ENCODE data around the gene ADAMTS14.

DNA sequence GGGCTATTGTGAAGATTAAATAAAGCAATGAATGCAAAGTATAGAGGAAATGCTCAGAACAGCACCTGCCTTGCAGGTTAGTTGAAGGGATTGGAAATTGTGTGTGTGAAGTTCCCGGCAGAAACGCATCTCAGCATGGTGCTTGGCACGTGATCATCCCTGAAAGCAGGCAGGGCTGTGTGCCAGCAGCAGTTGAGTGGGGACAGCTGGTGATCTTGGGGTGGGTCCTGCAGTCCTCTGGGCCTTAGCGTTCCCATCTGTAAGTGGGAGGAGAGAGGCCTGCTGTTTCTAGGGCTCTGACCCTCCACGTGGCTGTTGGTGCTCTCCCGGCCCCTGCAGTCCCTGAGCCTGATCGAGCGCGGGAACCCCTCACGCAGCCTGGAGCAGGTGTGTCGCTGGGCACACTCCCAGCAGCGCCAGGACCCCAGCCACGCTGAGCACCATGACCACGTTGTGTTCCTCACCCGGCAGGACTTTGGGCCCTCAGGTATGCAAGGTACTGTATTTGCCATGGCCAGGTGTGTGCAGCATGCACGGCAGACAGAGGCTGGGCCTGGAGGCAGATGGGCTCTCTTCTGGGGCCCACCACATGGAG lies 57.6 kb downstream of the ADAMTS14 start:
- TF ChIP-seq, protein P1, sequence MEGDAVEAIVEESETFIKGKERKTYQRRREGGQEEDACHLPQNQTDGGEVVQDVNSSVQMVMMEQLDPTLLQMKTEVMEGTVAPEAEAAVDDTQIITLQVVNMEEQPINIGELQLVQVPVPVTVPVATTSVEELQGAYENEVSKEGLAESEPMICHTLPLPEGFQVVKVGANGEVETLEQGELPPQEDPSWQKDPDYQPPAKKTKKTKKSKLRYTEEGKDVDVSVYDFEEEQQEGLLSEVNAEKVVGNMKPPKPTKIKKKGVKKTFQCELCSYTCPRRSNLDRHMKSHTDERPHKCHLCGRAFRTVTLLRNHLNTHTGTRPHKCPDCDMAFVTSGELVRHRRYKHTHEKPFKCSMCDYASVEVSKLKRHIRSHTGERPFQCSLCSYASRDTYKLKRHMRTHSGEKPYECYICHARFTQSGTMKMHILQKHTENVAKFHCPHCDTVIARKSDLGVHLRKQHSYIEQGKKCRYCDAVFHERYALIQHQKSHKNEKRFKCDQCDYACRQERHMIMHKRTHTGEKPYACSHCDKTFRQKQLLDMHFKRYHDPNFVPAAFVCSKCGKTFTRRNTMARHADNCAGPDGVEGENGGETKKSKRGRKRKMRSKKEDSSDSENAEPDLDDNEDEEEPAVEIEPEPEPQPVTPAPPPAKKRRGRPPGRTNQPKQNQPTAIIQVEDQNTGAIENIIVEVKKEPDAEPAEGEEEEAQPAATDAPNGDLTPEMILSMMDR (IDR thresholded peaks at IDR 0.05), result no peak
- TF ChIP-seq POLR2A (IDR thresholded peaks at IDR 0.05), result no peak

Data from body of pancreas (tissue), 4 donors.